HEK293 (cell line): Measurements from ENCODE around the gene ELOVL6.

Source experiments
- CTCF ChIA-PET: fragments of 350-600 bp; formaldehyde crosslinking; extraction: SDS; loops from one replicate; lab custom pipeline; 2021; ENCODE audit warnings: antibody characterized with exemption; lab: Yijun Ruan, JAX
- POLR2A ChIA-PET: fragments of 300-600 bp; formaldehyde crosslinking; extraction: SDS; loops from one replicate; lab custom pipeline; 2020; ENCODE audit warnings: antibody characterized with exemption, inconsistent platforms; lab: Yijun Ruan, JAX
- H3K27ac ChIP-seq: fragments of 200-500 bp; sonication (Bioruptor generic); 2 replicates; pipeline ENCODE4 v1.5.1; 2014; ENCODE audit warnings: low read depth, low read length, control low read depth, inconsistent platforms; ENCODE audit errors: extremely low read depth
- H3K36me3 ChIP-seq, 2 experiments: fragments of 200-500 bp in 1 of 2; sonication (Bioruptor generic) in 1 of 2; 1 replicate in 1 of 2; 2 replicates in 1 of 2; pipeline ENCODE4 v1.5.1; 2014 to 2017; ENCODE audit warnings: inconsistent platforms in 2 of 2, low read length in 2 of 2; ENCODE audit not compliant: control insufficient read depth in 2 of 2, insufficient read depth in 1 of 2
- H3K4me1 ChIP-seq: fragments of 200-500 bp; sonication (Bioruptor generic); 2 replicates; pipeline ENCODE4 v1.5.1; 2014; ENCODE audit warnings: mild to moderate bottlenecking, low read length, inconsistent platforms; ENCODE audit not compliant: control insufficient read depth, insufficient read depth
- H3K4me3 ChIP-seq: 2 replicates; pipeline ENCODE4 v1.5.1; 2011; ENCODE audit warnings: low read depth, mild to moderate bottlenecking, control low read depth, low read length, moderate library complexity
- H3K9me3 ChIP-seq: fragments of 200-500 bp; sonication (Bioruptor generic); 2 replicates; pipeline ENCODE4 v1.5.1; 2014; ENCODE audit warnings: low read depth, low read length, inconsistent platforms; ENCODE audit not compliant: control insufficient read depth, insufficient read depth
- BCL11A ChIP-seq: fragments of 450-650 bp; formaldehyde crosslinking; IDR thresholded peaks from 2 replicates; pipeline ENCODE4 v1.5.1; 2016; ENCODE audit warnings: low read depth, missing biosample characterization, missing genetic modification characterization
- BCL11B ChIP-seq: fragments of 450-650 bp; formaldehyde crosslinking; IDR thresholded peaks from 2 replicates; pipeline ENCODE4 v1.5.1; 2016; ENCODE audit warnings: low read depth, missing biosample characterization, missing genetic modification characterization
- GLI4 ChIP-seq: fragments of 450-650 bp; formaldehyde crosslinking; IDR thresholded peaks from 2 replicates; pipeline ENCODE4 v1.5.1; 2016; ENCODE audit warnings: missing biosample characterization, missing genetic modification characterization
- GLIS2 ChIP-seq: fragments of 450-650 bp; formaldehyde crosslinking; IDR thresholded peaks from 2 replicates; pipeline ENCODE4 v1.5.1; 2016; ENCODE audit warnings: missing biosample characterization, missing genetic modification characterization
- HOXC10 ChIP-seq: sonication (generic); formaldehyde crosslinking; IDR thresholded peaks from 2 replicates; pipeline ENCODE4 v1.8.1; 2023; ENCODE audit warnings: mild to moderate bottlenecking, missing genetic modification reagents
- KLF1 ChIP-seq: fragments of 450-650 bp; formaldehyde crosslinking; IDR thresholded peaks from 2 replicates; pipeline ENCODE4 v1.5.1; 2016; ENCODE audit warnings: missing biosample characterization, missing genetic modification characterization
- MYNN ChIP-seq: fragments of 450-650 bp; formaldehyde crosslinking; IDR thresholded peaks from 2 replicates; pipeline ENCODE4 v1.5.1; 2016; ENCODE audit warnings: missing biosample characterization, missing genetic modification characterization, borderline replicate concordance
- RBAK ChIP-seq: fragments of 450-650 bp; formaldehyde crosslinking; IDR thresholded peaks from 2 replicates; pipeline ENCODE4 v1.5.1; 2016; ENCODE audit warnings: missing biosample characterization, missing genetic modification characterization
- SETDB1 ChIP-seq: IDR thresholded peaks from one replicate; pipeline ENCODE4 v1.6.1; 2017; ENCODE audit warnings: mild to moderate bottlenecking, low read length, moderate library complexity, mixed read lengths; ENCODE audit not compliant: insufficient read length
- SP2 ChIP-seq: fragments of 450-650 bp; formaldehyde crosslinking; IDR thresholded peaks from 2 replicates; pipeline ENCODE4 v1.5.1; 2016; ENCODE audit warnings: missing biosample characterization, missing genetic modification characterization
- ZBTB1 ChIP-seq: fragments of 450-650 bp; formaldehyde crosslinking; IDR thresholded peaks from 2 replicates; pipeline ENCODE4 v1.5.1; 2016; ENCODE audit warnings: missing biosample characterization, missing genetic modification characterization
- ZBTB7A ChIP-seq: fragments of 450-650 bp; formaldehyde crosslinking; IDR thresholded peaks from 2 replicates; pipeline ENCODE4 v1.5.1; 2016; ENCODE audit warnings: low read depth, missing biosample characterization, missing genetic modification characterization
- ZNF16 ChIP-seq: fragments of 450-650 bp; formaldehyde crosslinking; IDR thresholded peaks from 2 replicates; pipeline ENCODE4 v1.5.1; 2016; ENCODE audit warnings: low read depth, missing biosample characterization, missing genetic modification characterization
- ZNF223 ChIP-seq: fragments of 450-650 bp; formaldehyde crosslinking; IDR thresholded peaks from 2 replicates; pipeline ENCODE4 v1.5.1; 2016; ENCODE audit warnings: missing biosample characterization, missing genetic modification characterization
- ZNF266 ChIP-seq: fragments of 450-650 bp; formaldehyde crosslinking; IDR thresholded peaks from 2 replicates; pipeline ENCODE4 v1.5.1; 2016; ENCODE audit warnings: missing biosample characterization, missing genetic modification characterization, low read depth
- ZNF48 ChIP-seq: fragments of 450-650 bp; formaldehyde crosslinking; IDR thresholded peaks from 2 replicates; pipeline ENCODE4 v1.5.1; 2016; ENCODE audit warnings: missing biosample characterization, missing genetic modification characterization
- ZNF529 ChIP-seq: fragments of 450-650 bp; formaldehyde crosslinking; IDR thresholded peaks from 2 replicates; pipeline ENCODE4 v1.5.1; 2017; ENCODE audit warnings: missing genetic modification characterization, missing biosample characterization; ENCODE audit not compliant: insufficient replicate concordance
- ZNF530 ChIP-seq: fragments of 450-650 bp; formaldehyde crosslinking; IDR thresholded peaks from 2 replicates; pipeline ENCODE4 v1.5.1; 2016; ENCODE audit warnings: low read depth, missing biosample characterization, missing genetic modification characterization
- ZNF624 ChIP-seq: fragments of 450-650 bp; formaldehyde crosslinking; IDR thresholded peaks from 2 replicates; pipeline ENCODE4 v1.5.1; 2017; ENCODE audit warnings: missing biosample characterization, missing genetic modification characterization
- ZNF654 ChIP-seq: fragments of 450-650 bp; formaldehyde crosslinking; IDR thresholded peaks from 2 replicates; pipeline ENCODE4 v1.5.1; 2016; ENCODE audit warnings: low read depth, missing biosample characterization, missing genetic modification characterization
- ZNF692 ChIP-seq: fragments of 450-650 bp; formaldehyde crosslinking; IDR thresholded peaks from 2 replicates; pipeline ENCODE4 v1.5.1; 2016; ENCODE audit warnings: missing biosample characterization, missing genetic modification characterization
- ZNF792 ChIP-seq: fragments of 450-650 bp; formaldehyde crosslinking; IDR thresholded peaks from 2 replicates; pipeline ENCODE4 v1.5.1; 2016; ENCODE audit warnings: missing biosample characterization, missing genetic modification characterization
- ZSCAN18 ChIP-seq: fragments of 450-650 bp; formaldehyde crosslinking; IDR thresholded peaks from 2 replicates; pipeline ENCODE4 v1.5.1; 2016; ENCODE audit warnings: missing biosample characterization, missing genetic modification characterization
- TF ChIP-seq, protein P1 (sequence below): fragments of 450-650 bp; formaldehyde crosslinking; IDR thresholded peaks from 2 replicates; pipeline ENCODE4 v1.5.1; 2016; ENCODE audit warnings: missing biosample characterization, missing genetic modification characterization
- TF ChIP-seq, protein P2 (sequence below): fragments of 450-650 bp; formaldehyde crosslinking; conservative IDR thresholded peaks from 2 replicates; pipeline ENCODE4 v1.5.1; 2016; ENCODE audit warnings: low read depth, missing biosample characterization, missing genetic modification characterization
- TF ChIP-seq, protein P3 (sequence below): fragments of 450-650 bp; formaldehyde crosslinking; conservative IDR thresholded peaks from 2 replicates; pipeline ENCODE4 v1.5.1; 2016; ENCODE audit warnings: low read depth, missing biosample characterization, missing genetic modification characterization

ELOVL6 gene

DNA sequence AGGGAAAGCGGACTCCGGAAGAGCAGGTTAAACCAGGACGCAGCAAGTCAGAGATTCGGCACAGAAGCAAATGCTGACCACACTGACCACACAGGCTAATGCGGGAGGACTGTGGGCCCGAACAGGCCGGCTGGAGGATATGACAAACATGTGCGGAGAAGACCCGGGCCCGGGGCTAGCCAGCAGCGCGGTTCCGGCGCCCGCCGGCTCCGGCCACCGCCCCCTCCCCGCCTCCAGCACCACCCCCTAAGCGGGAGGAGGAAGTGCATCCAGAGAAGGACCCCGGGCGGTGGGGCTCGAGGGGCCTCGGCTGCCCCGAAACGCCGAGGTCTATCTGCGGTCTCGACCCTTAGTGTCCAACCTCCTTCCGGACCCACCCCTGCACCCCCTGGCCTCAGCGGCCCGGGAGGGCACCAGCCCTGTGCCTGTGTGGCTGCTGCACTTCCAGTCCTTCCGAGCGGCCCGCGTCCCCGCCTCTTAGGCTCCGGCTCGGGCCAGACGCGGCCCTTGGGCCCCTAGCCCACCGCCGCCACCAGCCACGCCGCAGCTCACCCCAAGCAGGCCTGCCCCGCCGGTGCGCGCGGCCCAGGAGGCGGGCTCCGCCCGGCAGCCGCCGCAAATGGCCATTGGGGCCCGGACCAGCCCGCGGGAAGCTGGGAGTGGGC is 2.1 kb downstream of the ELOVL6 start:
- no peaks in the 10 kb centered on the region for H3K9me3 ChIP-seq
- POLR2A ChIA-PET, result no interaction called here
- no peaks in the 10 kb centered on the region for H3K4me1 ChIP-seq
- peaks cover 0 to 3% of the 10 kb centered on the region in 2 experiments; a peak in 1 of 3 replicates for H3K36me3 ChIP-seq
- peak overlapping the region; percentile 84 for H3K27ac ChIP-seq
- CTCF ChIA-PET, result no interaction called here
- H3K4me3 ChIP-seq, result peak overlapping the region; percentile 69
- TF ChIP-seq BCL11B (tag by site-specific recombination) (0 out of 2 replicates have a peak, but pooled peaks have one; percentile 33), ZNF654 (tag by site-specific recombination) (no peak), ZNF48 (tag by site-specific recombination) (no peak), ZNF266 (tag by site-specific recombination) (no peak), SETDB1 (no peak), GLI4 (no peak), ZNF16 (no peak), SP2 (peak; percentile 69), ZNF624 (tag by site-specific recombination) (no peak), RBAK (no peak), ZNF529 (no peak), ZNF223 (tag by site-specific recombination) (no peak), KLF1 (tag by site-specific recombination) (0 out of 2 replicates have a peak, but pooled peaks have one; percentile 16), ZBTB1 (tag by site-specific recombination) (no peak), ZNF530 (tag by site-specific recombination) (no peak), ZSCAN18 (tag by site-specific recombination) (no peak), MYNN (tag by site-specific recombination) (no peak), ZNF792 (tag by site-specific recombination) (no peak), ZBTB7A (tag by site-specific recombination) (no peak), BCL11A (0 out of 2 replicates have a peak, but pooled peaks have one; percentile 9), ZNF692 (tag by site-specific recombination) (no peak; the same call in 1 of the 2 replicates), GLIS2 (tag by site-specific recombination) (peak; percentile 80), HOXC10 (no peak)
- TF ChIP-seq, protein P1, sequence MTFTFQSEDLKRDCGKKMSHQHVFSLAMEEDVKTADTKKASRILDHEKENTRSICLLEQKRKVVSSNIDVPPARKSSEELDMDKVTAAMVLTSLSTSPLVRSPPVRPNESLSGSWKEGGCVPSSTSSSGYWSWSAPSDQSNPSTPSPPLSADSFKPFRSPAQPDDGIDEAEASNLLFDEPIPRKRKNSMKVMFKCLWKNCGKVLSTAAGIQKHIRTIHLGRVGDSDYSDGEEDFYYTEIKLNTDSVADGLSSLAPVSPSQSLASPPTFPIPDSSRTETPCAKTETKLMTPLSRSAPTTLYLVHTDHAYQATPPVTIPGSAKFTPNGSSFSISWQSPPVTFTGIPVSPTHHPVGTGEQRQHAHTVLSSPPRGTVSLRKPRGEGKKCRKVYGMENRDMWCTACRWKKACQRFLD (tag by site-specific recombination), result no peak
- TF ChIP-seq, protein P2, sequence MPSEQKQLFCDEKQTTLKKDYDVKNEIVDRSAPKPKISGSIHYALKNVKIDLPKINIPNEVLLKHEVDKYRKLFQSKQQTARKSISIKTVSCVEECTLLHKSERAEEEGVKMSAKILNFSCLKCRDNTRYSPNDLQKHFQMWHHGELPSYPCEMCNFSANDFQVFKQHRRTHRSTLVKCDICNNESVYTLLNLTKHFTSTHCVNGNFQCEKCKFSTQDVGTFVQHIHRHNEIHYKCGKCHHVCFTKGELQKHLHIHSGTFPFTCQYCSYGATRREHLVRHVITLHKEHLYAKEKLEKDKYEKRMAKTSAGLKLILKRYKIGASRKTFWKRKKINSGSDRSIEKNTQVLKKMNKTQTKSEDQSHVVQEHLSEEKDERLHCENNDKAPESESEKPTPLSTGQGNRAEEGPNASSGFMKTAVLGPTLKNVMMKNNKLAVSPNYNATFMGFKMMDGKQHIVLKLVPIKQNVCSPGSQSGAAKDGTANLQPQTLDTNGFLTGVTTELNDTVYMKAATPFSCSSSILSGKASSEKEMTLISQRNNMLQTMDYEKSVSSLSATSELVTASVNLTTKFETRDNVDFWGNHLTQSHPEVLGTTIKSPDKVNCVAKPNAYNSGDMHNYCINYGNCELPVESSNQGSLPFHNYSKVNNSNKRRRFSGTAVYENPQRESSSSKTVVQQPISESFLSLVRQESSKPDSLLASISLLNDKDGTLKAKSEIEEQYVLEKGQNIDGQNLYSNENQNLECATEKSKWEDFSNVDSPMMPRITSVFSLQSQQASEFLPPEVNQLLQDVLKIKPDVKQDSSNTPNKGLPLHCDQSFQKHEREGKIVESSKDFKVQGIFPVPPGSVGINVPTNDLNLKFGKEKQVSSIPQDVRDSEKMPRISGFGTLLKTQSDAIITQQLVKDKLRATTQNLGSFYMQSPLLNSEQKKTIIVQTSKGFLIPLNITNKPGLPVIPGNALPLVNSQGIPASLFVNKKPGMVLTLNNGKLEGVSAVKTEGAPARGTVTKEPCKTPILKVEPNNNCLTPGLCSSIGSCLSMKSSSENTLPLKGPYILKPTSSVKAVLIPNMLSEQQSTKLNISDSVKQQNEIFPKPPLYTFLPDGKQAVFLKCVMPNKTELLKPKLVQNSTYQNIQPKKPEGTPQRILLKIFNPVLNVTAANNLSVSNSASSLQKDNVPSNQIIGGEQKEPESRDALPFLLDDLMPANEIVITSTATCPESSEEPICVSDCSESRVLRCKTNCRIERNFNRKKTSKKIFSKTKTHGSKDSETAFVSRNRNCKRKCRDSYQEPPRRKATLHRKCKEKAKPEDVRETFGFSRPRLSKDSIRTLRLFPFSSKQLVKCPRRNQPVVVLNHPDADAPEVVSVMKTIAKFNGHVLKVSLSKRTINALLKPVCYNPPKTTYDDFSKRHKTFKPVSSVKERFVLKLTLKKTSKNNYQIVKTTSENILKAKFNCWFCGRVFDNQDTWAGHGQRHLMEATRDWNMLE (tag by site-specific recombination), result no peak
- TF ChIP-seq, protein P3, sequence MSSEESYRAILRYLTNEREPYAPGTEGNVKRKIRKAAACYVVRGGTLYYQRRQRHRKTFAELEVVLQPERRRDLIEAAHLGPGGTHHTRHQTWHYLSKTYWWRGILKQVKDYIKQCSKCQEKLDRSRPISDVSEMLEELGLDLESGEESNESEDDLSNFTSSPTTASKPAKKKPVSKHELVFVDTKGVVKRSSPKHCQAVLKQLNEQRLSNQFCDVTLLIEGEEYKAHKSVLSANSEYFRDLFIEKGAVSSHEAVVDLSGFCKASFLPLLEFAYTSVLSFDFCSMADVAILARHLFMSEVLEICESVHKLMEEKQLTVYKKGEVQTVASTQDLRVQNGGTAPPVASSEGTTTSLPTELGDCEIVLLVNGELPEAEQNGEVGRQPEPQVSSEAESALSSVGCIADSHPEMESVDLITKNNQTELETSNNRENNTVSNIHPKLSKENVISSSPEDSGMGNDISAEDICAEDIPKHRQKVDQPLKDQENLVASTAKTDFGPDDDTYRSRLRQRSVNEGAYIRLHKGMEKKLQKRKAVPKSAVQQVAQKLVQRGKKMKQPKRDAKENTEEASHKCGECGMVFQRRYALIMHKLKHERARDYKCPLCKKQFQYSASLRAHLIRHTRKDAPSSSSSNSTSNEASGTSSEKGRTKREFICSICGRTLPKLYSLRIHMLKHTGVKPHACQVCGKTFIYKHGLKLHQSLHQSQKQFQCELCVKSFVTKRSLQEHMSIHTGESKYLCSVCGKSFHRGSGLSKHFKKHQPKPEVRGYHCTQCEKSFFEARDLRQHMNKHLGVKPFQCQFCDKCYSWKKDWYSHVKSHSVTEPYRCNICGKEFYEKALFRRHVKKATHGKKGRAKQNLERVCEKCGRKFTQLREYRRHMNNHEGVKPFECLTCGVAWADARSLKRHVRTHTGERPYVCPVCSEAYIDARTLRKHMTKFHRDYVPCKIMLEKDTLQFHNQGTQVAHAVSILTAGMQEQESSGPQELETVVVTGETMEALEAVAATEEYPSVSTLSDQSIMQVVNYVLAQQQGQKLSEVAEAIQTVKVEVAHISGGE (tag by site-specific recombination), result peak; percentile 88
